ENCODE results near the gene CD300C. TPM values are rescaled to one million over a fixed set of nuclear protein-coding genes. Genes with fewer than 3 reads are reported as not detected.

Gene CD300C
- total RNA-seq, 4 donors from 2014 or later: 0.59 to 1.8 (median 1.7) TPM; not detected in 1

- Histone ChIP-seq H3K36me3 (no peaks in the 10 kb centered on the region), H3K27me3 (no peaks in the 10 kb centered on the region), H3K4me3 (no peak overlapping the region), H3K27ac (no peak overlapping the region), H3K4me1 (no peaks in the 10 kb centered on the region), H3K9me3 (no peaks in the 10 kb centered on the region)
- 80 to 82% methylated on average over 15 of the region's 15 CpGs for whole genome bisulfite sequencing, 2 donors
- DNase-seq (ENCODE audit: low spot score in 2 of 2): no peak
- TF ChIP-seq POLR2A (IDR thresholded peaks at IDR 0.05): no peak
- no peak for TF ChIP-seq CTCF (IDR thresholded peaks at IDR 0.05)
- TF ChIP-seq EP300 (IDR thresholded peaks at IDR 0.05): no peak
Observed at GRCh38 chr17:74550602-74551001, 4.7 kb upstream of the CD300C start.

GRCh38 chr17:74549343-74549742, 3.4 kb upstream of the CD300C start:
- H3K27ac ChIP-seq: no peak overlapping the region
- TF ChIP-seq CTCF (IDR thresholded peaks at IDR 0.05) (no peak), EP300 (IDR thresholded peaks at IDR 0.05) (no peak), POLR2A (IDR thresholded peaks at IDR 0.05) (no peak)
- H3K4me3 ChIP-seq: no peak overlapping the region
- no peak for DNase-seq (ENCODE audit: low spot score in 2 of 2)
- WGBS, 2 donors: 71 to 75% methylated on average over 7 of the region's 7 CpGs
- H3K27me3 ChIP-seq: no peaks in the 10 kb centered on the region
- H3K9me3 ChIP-seq: no peaks in the 10 kb centered on the region
- H3K36me3 ChIP-seq: no peaks in the 10 kb centered on the region
- no peaks in the 10 kb centered on the region for H3K4me1 ChIP-seq

- Histone ChIP-seq H3K27ac (no peak overlapping the region), H3K4me1 (no peaks in the 10 kb centered on the region), H3K27me3 (no peaks in the 10 kb centered on the region), H3K4me3 (no peak overlapping the region), H3K9me3 (no peaks in the 10 kb centered on the region), H3K36me3 (no peaks in the 10 kb centered on the region)
- DNase-seq (ENCODE audit: low spot score in 2 of 2): no peak
- no peak for TF ChIP-seq POLR2A (IDR thresholded peaks at IDR 0.05)
- WGBS, 2 donors: 65 to 79% methylated on average over 3 of the region's 3 CpGs
Observed at GRCh38 chr17:74547736-74548135, 1.8 kb upstream of the CD300C start.

- no peak overlapping the region for H3K27ac ChIP-seq
- H3K4me1 ChIP-seq: no peaks in the 10 kb centered on the region
- H3K9me3 ChIP-seq: no peaks in the 10 kb centered on the region
- H3K27me3 ChIP-seq: no peaks in the 10 kb centered on the region
- 75 to 87% methylated on average over 7 of the region's 7 CpGs for WGBS, 2 donors
- TF ChIP-seq CTCF (IDR thresholded peaks at IDR 0.05) (no peak), EP300 (IDR thresholded peaks at IDR 0.05) (no peak)
- H3K4me3 ChIP-seq: no peak overlapping the region
- DNase-seq (ENCODE audit: low spot score in 2 of 2): no peak
- H3K36me3 ChIP-seq: no peaks in the 10 kb centered on the region
Observed at GRCh38 chr17:74547264-74547663, 1.3 kb upstream of the CD300C start.

DNA sequence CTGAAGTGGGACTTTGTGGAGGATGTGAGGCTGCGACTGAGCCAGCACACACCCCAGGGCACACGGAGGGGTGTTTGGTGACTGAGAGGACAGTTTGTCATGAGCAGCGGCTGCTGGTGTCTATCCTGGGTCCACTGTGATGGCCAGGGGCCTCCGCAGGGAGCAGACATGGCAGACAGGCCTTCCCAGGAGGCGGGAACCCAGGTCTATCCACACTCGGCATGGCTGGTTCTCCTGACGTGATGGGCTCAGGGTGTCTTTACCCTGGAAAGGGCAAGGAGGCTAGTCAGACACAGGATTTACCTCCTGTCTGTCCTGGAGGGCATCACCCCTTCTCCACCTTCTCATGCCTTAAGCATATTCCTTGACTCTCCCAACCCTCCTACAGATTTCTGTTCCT, 671 bp upstream of the CD300C start:
- DNase-seq (ENCODE audit: low spot score in 2 of 2): no peak
- Histone ChIP-seq H3K36me3 (no peaks in the 10 kb centered on the region), H3K27ac (peak overlapping the region in 1 of 4 donors; percentile 18), H3K9me3 (no peaks in the 10 kb centered on the region), H3K27me3 (no peaks in the 10 kb centered on the region), H3K4me3 (no peak overlapping the region), H3K4me1 (no peaks in the 10 kb centered on the region)
- TF ChIP-seq POLR2A (IDR thresholded peaks at IDR 0.05) (no peak), CTCF (IDR thresholded peaks at IDR 0.05) (no peak), EP300 (IDR thresholded peaks at IDR 0.05) (no peak)
- WGBS, 2 donors: 78 to 89% methylated on average over 7 of the region's 7 CpGs
